Transverse colon (tissue), 4 donors: ENCODE data around the gene NR0B2. TPM values are rescaled to one million over a fixed set of nuclear protein-coding genes. Genes with fewer than 3 reads are reported as not detected.
A peak's percentile ranks its signal among the peaks of the same experiment; 100 is the strongest.
"Not testable (repeated sequence)": the region's sequence is repeated elsewhere in the genome, so short reads cannot be mapped to it uniquely, and the experiment has no call there.

Experiments
- DNase-seq: peaks from one replicate; pipeline ENCODE4 v3.0.0-alpha.2; 2019
- H3K27ac ChIP-seq, 4 donors: fragments of 200-600 bp; sonication (generic); 2 replicates each; pipeline ENCODE4 v1.5.1; 2016 to 2018; ENCODE audit warnings: inconsistent platforms in 4 of 4
- H3K27me3 ChIP-seq: fragments of 200-600 bp; sonication (generic); 2 replicates; pipeline ENCODE4 v1.5.1; 2017; ENCODE audit warnings: inconsistent platforms
- H3K36me3 ChIP-seq, 4 donors: fragments of 200-600 bp; sonication (generic); 2 replicates each; pipeline ENCODE4 v1.5.1; 2017 to 2019; ENCODE audit warnings: inconsistent platforms in 4 of 4
- H3K4me1 ChIP-seq, 4 donors: fragments of 200-600 bp; sonication (generic); 2 replicates each; pipeline ENCODE4 v1.5.1; 2017 to 2020; ENCODE audit warnings: inconsistent platforms in 4 of 4
- H3K4me3 ChIP-seq, 4 donors: fragments of 200-600 bp; sonication (generic); 1 replicate in 1 of 4; 2 replicates in 3 of 4; pipeline versions ENCODE4 v1.5.1 to v1.6.1; 2017 to 2019; ENCODE audit warnings: inconsistent platforms in 4 of 4
- H3K9me3 ChIP-seq, 2 donors: fragments of 200-600 bp; sonication (generic); 2 replicates each; pipeline ENCODE4 v1.5.1; 2017 to 2019; ENCODE audit warnings: inconsistent platforms in 2 of 2
- CTCF ChIP-seq, 5 experiments: fragments of 200-600 bp in 3 of 5; fragments of 450-650 bp in 2 of 5; sonication (generic) in 3 of 5; IDR thresholded peaks; 1 replicate in 2 of 5; 2 replicates in 3 of 5; pipeline ENCODE4 v1.5.1; 2016 to 2017; ENCODE audit warnings: antibody characterized with exemption in 5 of 5, inconsistent platforms in 3 of 5, mild to moderate bottlenecking in 2 of 5, moderate library complexity in 1 of 5
- EP300 ChIP-seq: sonication (generic); formaldehyde crosslinking; IDR thresholded peaks from one replicate; pipeline ENCODE4 v1.6.1; 2017; ENCODE audit warnings: antibody characterized with exemption, low read depth
- POLR2A ChIP-seq: fragments of 450-650 bp; IDR thresholded peaks from one replicate; pipeline ENCODE4 v1.6.1; 2016; ENCODE audit warnings: antibody characterized with exemption, mild to moderate bottlenecking, moderate library complexity
- POLR2AphosphoS5 ChIP-seq, 3 donors: sonication (generic); formaldehyde crosslinking; IDR thresholded peaks; one replicate each; pipeline ENCODE4 v1.6.1; 2016; ENCODE audit warnings: antibody characterized with exemption in 3 of 3
- WGBS, 2 donors: methylation state at CpG; one replicate each; pipeline ENCODE4 v1.1.5; 2018; ENCODE audit warnings: low coverage in 1 of 2; 5-methylcytosine and 5-hydroxymethylcytosine counted together
- in situ Hi-C, 4 donors: fragments of 200-750 bp; cut with MboI; loops; one replicate each; pipeline versions ENCODE4 v1.15.0 to v1.15.1; 2017; ENCODE audit warnings: low sequenced_read_pairs in 3 of 4, low pct_ligation_motif_present in 1 of 4, low pct_unique_long_range_greater_than_20kb in 1 of 4
- intact Hi-C: fragments of 100-400 bp; cut with DNase I; formaldehyde crosslinking; loops from one replicate; pipeline ENCODE4 v1.15.1; 2023; ENCODE audit warnings: low total_unique reads
- total RNA-seq, 4 donors: library from RNA; depleted of rRNA; stranded (reverse); fragments of >200 nt; gene quantifications; one replicate each; pipeline ENCODE4 v1.1.0, GENCODE V29; 2016

NR0B2 gene
- total RNA-seq, 4 donors from 2014 or later: 0.95 to 2.7 TPM; not detected in 2

DNA sequence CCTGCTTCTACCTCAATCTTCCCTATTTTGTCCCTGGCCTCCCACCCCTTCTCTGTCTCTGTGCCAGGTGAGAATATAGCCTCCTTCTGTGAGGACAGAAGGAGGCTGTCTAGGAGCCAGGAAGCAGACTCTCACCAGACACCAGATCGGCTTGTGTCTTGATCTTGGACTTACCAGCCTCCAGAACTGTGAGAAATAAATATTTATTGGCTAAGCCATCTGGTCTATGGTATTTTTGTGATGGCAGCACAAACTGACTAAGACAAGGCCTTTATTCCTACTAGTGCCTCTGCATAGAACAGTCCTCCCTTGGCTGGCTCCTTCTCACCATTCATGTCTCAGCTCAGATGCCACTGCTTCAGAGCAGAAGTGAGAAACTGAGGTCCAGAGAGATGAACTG, 25.5 kb downstream of the NR0B2 start:
- 73% methylated on average over 1 of the region's 1 CpG; no CpG with 5 or more reads in 1 of the 2 donors for WGBS, 2 donors
- no peaks in the 10 kb centered on the region for H3K27me3 ChIP-seq
- in situ Hi-C loops: loop anchor here in 1 of 4 donors (25.0 kb wide), 1 partner anchor 301 kb away; no protein-coding TSS in a partner anchor
- H3K4me3 ChIP-seq: no peak overlapping the region
- peaks cover 0 to 48% (median 21%) of the 10 kb centered on the region in 4 donors for H3K36me3 ChIP-seq
- DNase-seq: no peak
- TF ChIP-seq POLR2AphosphoS5 (IDR thresholded peaks at IDR 0.05) (no peak), EP300 (no peak), POLR2A (no peak), CTCF (IDR thresholded peaks at IDR 0.05) (no peak)
- intact Hi-C loops: no loop called here
- H3K4me1 ChIP-seq: peaks cover 5 to 23% (median 17%) of the 10 kb centered on the region in 4 donors
- H3K9me3 ChIP-seq: no peaks in the 10 kb centered on the region
- H3K27ac ChIP-seq: no peak overlapping the region

- Histone ChIP-seq H3K9me3 (no peaks in the 10 kb centered on the region), H3K27ac (no peak overlapping the region), H3K4me1 (peaks cover 5 to 23% (median 17%) of the 10 kb centered on the region in 4 donors), H3K27me3 (no peaks in the 10 kb centered on the region), H3K36me3 (peaks cover 0 to 49% (median 24%) of the 10 kb centered on the region in 4 donors), H3K4me3 (no peak overlapping the region)
- intact Hi-C loops (no loop called here), in situ Hi-C loops (loop anchor here in 1 of 4 donors (25.0 kb wide), 1 partner anchor 300 kb away; no protein-coding TSS in a partner anchor)
- no peak for DNase-seq
- WGBS, 2 donors: 92% methylated on average over 1 of the region's 1 CpG; no CpG with 5 or more reads in 1 of the 2 donors
- no peak for TF ChIP-seq POLR2A
- no peak for TF ChIP-seq EP300
- TF ChIP-seq CTCF (IDR thresholded peaks at IDR 0.05): peak; percentile 0 to 45 (median 36)
- TF ChIP-seq POLR2AphosphoS5 (IDR thresholded peaks at IDR 0.05): no peak
Measured at GRCh38 chr1:26887125-26887524, 26.6 kb downstream of the NR0B2 start.

- TF ChIP-seq POLR2AphosphoS5 (IDR thresholded peaks at IDR 0.05) (no peak), CTCF (IDR thresholded peaks at IDR 0.05) (no peak), POLR2A (no peak), EP300 (no peak)
Measured at GRCh38 chr1:26882696-26883463, 30.9 kb downstream of the NR0B2 start.

GRCh38 chr1:26881611-26882010, 32.2 kb downstream of the NR0B2 start:
- H3K27me3 ChIP-seq, H3K4me3 ChIP-seq, H3K27ac ChIP-seq, intact Hi-C loops, H3K9me3 ChIP-seq: not testable (repeated sequence)
- peak; percentile 48 for DNase-seq
- Histone ChIP-seq H3K4me1 (peaks cover 0 to 20% (median 6%) of the 10 kb centered on the region in 4 donors), H3K36me3 (peaks cover 0 to 54% (median 24%) of the 10 kb centered on the region in 4 donors)
- TF ChIP-seq POLR2AphosphoS5 (IDR thresholded peaks at IDR 0.05): peak in 1 of 3 donors; percentile 25
- 76 to 80% methylated on average over 1 to 6 of the region's 6 CpGs for WGBS, 2 donors
- in situ Hi-C loops: loop anchor here in 1 of 4 donors (25.0 kb wide), 1 partner anchor 294 kb away; no protein-coding TSS in a partner anchor

More at GRCh38 chr1:26882696-26883463, 30.9 kb downstream of the NR0B2 start:
- Histone ChIP-seq H3K4me3 (no peak overlapping the region), H3K36me3 (peaks cover 0 to 56% (median 24%) of the 10 kb centered on the region in 4 donors), H3K27me3 (no peaks in the 10 kb centered on the region), H3K4me1 (peaks cover 0 to 15% (median 3%) of the 10 kb centered on the region in 4 donors), H3K27ac (no peak overlapping the region), H3K9me3 (no peaks in the 10 kb centered on the region)
- in situ Hi-C loops (loop anchor here in 1 of 4 donors (25.0 kb wide), 1 partner anchor 296 kb away; no protein-coding TSS in a partner anchor), intact Hi-C loops (no loop called here)
- no peak for DNase-seq
- WGBS, 2 donors: 88 to 91% methylated on average over 5 of the region's 5 CpGs
